Panc1 (cell line): ENCODE results near the gene MAEA. TPM values are rescaled to one million over a fixed set of nuclear protein-coding genes. Genes with fewer than 3 reads are reported as not detected.

ENCODE experiments used
- total RNA-seq: library from RNA; stranded (reverse); gene quantifications from one replicate; pipeline ENCODE4 v1.2.1, GENCODE V29; 2021; ENCODE audit not compliant: unreplicated experiment

The MAEA gene
- total RNA-seq, 1 experiment from 2014 or later = 62.3 TPM

Other genes starting within 250 kb of the MAEA start
- not detected for gene RNF212, start 176.3 kb upstream of the MAEA start, total RNA-seq
- 1.8 TPM for gene SPON2, start 117.3 kb upstream of the MAEA start, total RNA-seq
- 157 TPM for gene CTBP1, start 40.8 kb upstream of the MAEA start, total RNA-seq
- 23.4 TPM for gene UVSSA, start 57.3 kb downstream of the MAEA start, total RNA-seq
- not detected for gene NKX1-1, start 116.6 kb downstream of the MAEA start, total RNA-seq